Measurements from ENCODE around the gene CIAO3.
A peak's percentile ranks its signal among the peaks of the same experiment; 100 is the strongest.

CIAO3 gene

DNA sequence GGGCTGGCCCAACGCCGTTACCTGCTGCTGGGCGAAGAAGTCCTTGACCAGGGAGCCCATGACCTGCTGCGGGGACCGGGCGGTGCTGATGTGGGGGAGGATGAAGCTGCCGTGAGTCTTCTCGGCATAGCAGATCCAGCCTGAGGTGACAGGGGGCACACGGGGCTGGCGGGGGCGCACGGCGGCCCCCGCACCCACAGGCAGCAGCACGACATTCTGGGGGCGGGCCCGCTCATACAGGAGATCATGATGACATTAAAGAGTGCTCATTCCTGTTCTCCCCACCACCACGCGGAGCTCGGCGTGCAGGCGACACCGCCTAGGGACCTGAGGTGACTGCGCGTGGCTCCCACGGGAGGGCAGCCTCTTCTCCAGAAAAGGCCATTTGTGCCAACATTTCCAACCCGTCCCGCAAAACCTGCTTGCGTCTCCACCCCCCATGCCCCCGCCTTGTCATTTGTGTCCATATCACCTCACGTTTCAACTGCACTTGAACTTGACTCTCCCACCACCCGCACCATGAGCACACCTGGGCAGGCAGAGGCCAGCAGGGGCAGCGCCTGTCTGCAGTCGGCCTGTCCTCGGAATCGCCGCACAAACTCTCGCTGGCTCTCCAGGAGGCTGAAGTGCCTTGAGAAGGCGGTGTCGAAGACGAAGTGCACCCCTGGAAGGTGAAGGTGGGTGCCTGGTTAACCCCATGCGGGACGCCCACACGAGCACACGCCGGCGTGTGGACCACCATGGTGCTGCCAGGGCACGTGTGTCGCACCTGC is 6.4 kb downstream of the CIAO3 start:
- no peak for DNase-seq

DNA sequence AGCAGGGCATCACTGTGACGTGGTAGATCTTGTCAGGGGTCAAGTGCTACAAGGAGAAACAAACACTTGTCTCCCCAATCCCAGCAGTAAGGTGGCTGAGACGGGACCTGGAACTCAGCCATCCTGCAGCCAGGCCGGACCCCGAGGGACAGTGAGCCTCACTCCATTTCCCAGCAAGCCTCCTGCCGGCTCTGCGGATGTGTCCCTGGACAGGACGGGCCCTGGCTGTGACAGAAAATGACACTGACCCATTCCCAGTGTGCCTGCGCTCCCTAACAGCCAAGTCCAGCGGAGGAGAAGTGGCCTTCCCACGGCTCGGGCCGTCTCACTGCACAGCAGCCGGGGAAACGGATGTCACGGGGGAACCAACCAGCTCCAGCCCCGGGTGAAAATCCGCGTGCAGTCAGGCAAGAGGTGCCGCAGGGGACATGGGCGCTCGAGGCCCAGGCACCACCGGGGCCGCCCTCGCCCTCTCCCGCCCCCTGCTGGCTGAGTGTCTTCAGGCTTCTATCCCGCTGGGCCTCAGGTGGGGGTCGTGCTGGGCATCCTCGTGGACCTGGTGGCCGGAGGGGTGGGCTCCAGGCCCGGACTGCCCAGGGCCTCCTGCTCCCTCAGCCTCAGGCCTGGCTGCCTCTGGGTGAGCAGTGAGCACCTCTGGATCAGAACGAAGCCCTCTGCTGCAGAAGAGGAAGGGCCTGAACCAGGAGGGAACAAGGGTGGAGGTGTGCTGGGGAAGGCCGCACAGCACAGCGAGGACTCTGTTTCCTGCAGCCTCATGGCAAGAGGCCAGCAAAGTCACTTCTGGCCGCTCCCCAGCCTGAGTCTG is 7.2 kb downstream of the CIAO3 start:
- no peak for DNase-seq

DNA sequence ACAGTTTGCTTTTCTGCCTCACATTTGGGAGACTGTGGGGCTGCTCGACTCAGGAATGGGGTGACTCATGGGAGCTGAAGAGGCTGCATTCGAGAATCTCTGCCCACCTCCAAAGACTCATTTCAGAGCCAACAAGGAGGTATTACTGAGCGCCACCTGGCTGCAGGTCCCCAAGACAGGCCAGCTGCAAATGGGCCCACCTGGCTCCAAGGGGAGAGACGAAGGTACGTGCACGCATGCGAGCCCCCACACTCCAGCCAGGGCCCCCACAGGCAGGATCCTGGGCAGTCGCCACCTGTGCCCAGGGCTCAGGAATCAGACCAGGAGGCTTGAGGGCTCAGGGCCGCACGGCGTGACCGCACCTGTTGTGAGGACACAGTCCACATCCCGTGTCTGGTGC is 7.9 kb downstream of the CIAO3 start:
- DNase-seq = no peak

DNA sequence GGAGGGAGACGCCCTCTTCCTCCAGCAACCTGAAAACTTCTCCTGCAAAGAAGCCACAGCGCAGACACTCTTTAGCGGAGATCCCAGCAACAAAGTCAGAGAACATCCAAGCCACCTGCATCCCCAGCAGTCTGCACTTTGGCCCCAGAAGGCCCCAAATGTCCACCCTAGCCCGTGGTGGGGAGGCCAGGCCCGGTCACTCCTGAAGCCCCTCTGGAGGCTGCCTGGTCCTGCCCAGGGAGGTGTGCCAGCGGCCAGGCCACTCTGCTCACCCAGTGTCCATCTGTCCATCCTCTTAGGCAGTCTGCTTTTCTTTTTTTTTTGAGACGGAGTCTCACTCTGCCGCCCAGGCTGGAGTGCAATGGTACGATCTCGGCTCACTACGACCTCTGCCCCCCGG is 8.5 kb downstream of the CIAO3 start:
- no peak for DNase-seq

DNA sequence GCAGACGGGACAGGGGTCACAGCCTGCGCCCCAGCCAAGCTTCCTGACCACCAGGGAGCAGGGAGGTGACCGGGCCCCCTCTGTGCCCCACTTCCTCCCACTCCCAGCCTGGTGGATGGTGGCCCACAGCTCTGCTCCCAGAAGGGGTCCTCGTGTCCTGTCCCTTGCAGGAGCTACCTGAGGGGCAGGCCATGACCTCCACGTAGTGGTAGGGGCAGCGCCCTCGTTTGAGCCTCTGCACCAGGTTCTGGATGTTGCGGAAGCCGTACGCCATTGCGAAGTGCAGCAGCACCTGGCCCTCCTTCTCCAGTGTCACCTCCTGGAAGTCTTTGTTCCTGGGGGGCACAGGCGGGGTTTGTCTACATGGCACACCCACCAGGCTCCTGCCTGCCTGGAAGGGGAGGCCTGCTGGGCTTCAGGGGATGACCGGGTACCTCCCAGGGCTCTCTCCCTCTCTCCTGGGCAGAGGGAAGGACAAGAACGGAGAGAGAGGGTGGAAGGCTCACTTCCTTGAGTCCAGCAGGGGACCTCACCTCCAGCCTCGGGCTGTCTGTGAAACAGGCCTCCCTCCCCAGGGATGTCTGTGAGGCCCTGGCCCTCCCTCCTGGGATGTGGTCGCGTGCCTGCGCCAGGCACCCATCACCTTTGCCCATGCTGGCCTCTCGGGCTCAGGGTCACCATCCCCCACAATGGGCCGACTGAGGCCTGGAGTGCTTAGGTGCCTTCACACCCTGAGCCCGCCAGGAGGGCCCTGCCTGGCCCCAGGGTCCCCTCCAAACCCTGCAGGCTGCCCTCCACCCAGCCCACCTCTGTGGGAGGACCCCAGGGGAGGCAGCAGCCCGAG is 9.9 kb downstream of the CIAO3 start:
- no peak for DNase-seq

DNA sequence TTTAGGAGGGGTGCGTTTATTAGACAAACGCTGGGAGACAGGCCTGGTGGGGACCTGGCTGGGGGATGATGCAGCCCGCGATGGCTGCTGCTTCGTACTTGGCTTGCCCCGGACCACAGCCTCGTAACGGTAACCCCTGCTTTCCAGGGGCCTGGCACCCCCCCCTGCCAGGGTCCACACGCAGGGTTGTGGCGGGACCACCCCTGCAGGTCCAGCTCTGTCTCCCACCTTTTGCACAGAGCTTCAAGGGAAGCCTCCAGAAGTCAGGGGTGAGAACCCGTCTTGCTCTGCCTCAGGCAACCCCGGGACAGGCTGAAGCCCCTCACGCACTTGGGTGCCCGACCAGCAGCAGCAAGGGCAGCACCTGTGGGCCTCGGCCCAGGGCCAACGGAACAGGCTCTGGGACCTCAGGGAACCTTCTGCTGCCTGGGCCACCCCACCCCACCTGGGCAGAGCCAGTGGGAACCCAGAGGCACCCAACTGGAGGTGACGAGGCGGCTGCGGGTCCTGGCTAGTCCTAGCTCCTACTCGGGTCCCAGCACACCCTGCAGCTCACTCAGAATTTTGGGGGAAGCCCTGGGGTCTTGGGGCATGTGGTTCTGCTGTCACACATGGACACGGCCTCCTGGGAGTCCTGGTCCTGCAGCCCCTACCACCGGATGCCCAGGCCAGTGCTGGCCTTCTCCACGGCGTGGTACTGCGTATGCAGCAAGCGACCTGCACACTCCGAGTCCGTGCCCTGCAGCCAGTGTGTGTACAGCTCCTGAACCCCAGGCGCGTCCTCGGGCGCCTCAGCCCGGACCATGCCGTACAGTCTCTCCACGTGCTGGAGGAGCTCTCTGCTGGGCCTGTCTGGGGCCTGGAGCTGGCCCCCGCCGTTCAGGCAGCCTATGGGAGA is 10.8 kb downstream of the CIAO3 start:
- no peak for DNase-seq

DNA sequence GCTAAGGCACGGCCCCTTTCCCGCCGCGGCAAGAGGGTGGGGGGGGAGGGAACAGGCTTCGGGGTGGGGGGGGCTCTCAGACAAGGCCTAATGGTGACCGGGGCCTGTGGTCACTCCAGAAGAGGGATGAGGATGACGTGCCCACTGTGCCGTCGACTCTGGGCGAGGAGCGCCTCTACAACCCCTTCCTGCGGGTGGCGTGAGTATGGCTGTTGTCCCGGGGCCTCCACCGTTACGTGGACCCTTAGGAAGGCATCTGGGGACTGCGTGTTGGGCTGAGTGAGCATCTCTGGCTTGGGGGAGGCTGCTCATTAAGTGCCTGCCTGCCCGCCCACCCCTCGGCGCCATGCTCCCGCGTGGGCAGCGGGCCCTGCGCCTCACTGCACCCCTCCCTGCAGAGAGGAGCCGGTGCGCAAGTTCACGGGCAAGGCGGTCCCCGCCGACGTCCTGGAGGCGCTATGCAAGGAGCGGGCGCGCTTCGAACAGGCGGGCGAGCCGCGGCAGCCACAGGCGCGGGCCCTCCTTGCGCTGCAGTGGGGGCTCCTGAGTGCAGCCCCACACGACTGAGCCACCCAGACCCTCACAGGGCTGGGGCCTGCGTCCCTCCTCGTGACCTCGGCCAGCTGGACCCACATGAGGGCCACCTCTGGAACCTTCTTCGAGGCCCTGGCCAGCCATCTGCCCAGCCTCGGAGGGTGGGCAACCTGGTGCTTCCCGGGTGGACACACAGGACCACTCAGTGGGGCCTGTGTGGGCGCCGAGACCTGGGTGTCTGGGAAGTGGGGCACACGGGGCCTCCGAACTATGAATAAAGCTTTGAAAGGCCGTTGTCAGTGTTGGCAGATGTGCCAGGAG is 11.7 kb downstream of the CIAO3 start:
- no peak for DNase-seq

DNA sequence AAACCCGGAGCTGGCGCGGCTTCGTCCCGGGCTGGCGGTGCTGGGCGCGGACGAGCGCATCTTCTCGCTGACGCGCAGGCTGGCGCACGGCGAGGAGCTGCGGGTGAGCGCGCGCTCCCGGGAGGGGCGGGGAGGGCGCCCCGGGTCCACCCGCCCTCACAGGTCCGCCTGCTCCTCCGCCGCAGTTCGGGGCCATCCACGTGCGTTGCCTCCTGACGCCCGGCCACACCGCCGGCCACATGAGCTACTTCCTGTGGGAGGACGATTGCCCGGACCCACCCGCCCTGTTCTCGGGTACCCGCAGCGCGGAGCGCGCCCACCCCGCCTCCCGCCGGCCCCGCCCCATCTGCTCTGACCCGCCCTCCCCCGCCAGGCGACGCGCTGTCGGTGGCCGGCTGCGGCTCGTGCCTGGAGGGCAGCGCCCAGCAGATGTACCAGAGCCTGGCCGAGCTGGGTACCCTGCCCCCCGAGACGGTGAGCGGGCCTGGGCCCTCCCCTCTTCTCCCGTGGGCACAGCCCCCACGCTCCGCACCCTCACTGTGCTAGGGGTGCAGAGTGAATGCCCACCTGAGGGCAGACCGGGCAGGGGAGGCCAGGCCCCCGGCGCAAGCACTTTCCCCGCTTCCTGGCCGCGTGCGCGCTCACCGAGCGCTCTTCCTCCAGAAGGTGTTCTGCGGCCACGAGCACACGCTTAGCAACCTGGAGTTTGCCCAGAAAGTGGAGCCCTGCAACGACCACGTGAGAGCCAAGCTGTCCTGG is 12.5 kb downstream of the CIAO3 start:
- peak; percentile 79 for DNase-seq

DNA sequence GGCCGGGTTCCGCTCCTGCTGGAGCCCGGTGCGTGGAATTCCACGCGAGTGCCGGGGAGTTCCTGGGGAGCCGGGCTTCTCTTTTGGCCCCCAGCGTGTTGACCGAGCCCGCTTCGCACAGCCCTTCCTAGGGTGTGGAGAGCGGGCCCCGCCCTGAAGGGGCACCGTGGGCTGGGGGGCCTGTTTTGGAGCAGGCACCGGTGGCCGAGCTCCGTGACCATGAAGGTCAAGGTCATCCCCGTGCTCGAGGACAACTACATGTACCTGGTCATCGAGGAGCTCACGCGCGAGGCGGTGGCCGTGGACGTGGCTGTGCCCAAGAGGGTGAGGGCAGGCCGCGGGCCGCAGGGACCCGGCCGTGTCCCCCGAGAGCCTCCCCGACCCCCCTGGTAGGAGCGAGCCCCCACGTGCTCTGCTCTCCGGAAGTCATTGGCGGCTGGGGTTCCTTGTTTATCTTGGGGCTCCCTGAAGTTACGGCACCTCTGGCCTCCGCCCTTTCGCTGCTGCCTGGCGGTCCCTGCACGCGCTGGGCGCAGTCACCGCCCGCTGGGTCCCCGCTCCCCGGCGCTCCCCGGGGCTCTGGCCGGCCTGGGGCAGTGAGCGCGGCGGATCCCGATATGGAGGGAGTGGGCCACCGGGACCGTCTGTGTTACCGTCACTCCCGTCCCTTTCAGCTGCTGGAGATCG is 13.4 kb downstream of the CIAO3 start:
- DNase-seq = no peak

DNA sequence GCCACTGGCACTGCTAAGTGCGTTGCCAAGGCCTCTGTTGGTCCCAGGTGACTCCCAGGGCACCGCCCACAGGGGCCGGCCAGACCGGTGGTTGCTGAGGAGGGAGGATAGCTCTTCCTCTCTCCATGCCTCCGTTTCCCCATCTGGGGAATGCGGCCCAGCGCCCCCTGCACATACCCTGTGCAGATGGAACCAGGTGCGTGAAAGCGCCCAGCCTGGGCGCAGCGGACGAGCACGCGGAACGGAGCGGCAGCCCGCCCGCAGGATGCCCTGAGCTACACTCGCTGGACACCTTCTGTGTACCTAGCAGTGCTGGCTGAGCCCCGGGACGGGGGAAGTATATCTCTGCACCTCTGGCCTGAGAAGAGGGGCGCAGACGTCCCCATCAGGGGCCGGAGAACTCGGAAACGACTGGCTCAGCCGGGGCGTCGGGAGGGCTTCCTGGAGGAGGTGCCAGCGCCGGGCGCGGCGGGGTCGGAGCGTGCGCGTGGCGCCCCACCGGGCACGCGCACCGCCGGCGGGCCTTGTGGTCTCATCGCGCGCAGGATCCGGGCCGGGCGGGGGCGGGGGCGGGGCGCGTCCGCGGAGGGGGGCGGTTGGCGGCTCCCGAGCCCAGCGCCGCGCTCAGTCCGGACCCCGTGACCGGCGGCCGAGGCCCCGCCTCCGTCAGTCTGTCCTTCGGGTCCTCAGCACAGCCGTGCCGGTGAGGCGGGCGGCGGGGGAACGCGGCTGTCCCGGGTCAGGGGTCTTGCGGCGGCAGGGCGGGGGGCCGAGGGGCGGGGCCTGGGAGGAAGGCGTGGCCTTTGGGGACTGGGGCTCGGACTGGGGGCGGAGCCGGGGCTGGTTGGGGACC is 14.1 kb downstream of the CIAO3 start, which contains the start of the genes CCDC78 and HAGHL:
CCDC78 (minus strand) TSS at position 6 of the 853 bp plus-strand sequence. CDS start 76 bp downstream, outside the sequence.
HAGHL (plus strand) TSS at position 669 of the 853 bp plus-strand sequence. CDS start 404 bp downstream, outside the sequence.
- DNase-seq = peak; percentile 75

DNA sequence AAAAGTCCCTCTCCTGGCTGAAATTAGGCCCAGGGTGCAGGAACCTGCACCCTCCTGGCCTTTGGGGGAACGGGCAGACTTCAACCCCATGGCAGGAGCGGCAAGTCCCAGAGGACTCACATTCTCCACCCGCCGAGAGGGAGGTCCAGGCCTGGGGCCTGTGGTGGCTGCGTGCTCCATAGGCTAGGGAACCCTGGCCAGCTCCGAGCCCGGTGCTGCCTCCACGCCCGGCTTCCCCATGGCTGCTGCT is 14.7 kb downstream of the CIAO3 start:
- DNase-seq = no peak

DNA sequence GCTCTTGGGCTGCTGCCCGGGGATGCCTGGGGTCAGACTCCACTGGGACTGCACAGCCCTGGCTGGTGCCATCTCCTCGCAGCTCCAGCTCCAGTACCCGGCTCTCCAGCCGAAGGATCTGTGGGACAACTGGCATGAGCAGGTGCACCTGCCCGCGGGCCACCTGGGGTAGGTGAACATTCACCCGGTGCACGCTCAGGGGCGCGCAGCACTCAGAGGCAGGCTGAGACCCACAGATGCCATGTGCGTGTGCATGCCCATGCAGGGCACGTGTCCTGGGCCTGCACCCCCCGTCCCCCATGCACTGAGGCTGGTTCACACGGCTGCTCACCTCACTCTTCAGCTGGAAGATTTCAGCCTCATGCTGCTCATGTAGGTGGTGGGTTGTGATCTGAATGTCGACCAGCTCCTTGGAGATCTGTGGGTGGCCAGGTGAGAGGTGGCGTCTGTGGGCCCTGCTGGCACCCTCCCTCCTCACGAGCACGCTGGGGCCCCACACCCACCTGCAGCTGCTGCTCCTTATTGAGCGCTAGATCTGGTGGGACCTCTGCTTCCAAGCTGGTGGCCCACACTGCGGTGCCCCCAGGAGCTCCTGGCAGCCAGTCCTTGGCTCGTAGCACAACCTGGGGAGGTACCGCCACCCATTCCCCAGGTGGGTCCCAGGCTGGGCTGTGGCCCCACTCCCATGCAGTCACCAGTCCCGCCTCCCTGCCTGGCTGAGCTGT is 15.2 kb downstream of the CIAO3 start:
- DNase-seq = no peak

DNA sequence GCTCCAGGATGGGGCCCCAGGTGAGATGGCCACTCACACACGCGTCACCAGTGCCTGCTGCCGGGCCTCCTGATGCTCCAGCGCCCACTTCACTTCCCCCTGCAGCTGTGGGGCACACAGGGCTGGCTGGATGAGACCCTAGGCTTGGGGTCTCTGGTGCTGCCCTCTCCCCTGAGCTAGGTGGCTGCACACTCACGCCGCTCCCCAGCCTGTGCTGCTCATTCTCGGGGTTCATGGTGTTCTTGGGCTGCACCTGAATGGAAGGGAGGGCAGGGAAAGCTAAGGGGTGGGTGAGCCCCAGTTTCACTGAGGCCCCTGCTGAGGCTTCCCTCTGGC is 15.8 kb downstream of the CIAO3 start:
- no peak for DNase-seq

DNA sequence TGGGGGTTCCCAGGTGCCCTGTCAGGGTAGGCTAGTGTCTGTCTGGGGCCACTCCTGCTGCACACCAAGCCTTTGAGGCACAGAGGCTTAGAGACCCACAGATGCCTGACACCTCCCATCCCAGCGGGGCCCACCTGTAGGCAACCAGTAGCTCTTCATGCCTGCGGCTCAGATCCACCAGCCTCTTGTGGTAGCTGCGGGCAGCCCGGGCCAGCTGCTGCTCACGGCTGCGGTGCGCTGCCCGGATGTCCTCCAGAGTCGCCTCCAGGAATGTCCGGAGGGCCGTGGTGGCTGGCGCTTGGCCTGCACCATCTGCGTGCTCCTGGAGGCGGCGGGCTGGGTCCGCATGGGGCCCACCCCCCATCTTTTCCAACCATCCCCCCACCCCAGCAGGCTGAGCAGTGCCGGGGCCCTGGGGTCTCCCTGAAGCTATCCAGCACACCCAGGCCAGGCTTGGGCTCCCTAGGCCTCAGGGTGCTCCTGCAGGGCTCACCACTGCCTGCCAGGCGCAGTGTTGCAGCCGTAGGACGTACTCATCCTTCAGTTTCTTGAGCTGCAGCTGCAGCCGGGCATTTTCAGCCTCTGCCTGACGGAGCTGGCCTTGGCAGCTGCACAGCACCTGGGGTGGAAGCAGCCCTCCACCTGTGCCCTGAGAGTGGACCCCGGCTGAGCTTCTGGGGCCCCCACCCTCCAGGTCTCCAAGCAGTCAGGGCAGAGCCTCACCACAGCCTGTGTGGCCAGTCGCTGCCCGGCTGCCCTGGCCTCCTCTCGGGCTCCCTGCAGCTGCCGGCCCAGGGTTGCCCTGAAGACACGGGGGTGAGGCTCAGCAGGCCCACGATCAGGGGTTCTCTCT is 16.4 kb downstream of the CIAO3 start:
- no peak for DNase-seq

DNA sequence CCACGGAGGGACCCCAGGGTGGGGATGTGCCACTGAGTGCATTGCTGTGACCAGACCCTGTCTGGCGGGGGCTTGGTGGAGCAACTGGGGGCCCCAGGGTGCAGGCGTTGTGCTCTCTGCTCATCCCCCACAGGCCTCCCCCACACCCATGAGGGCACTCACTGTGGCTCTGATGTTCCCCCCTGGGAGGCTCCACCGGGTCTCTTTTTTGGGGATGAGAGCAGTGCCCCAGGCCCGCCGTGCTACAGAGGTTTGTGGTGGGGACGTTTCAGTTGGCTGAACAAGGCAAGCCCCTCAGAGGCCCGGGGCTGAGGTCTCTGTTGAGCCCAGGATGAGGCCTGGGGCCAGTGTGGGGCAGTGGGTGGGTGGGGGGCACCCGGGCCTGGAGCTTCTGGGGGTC is 17.1 kb downstream of the CIAO3 start:
- no peak for DNase-seq

DNA sequence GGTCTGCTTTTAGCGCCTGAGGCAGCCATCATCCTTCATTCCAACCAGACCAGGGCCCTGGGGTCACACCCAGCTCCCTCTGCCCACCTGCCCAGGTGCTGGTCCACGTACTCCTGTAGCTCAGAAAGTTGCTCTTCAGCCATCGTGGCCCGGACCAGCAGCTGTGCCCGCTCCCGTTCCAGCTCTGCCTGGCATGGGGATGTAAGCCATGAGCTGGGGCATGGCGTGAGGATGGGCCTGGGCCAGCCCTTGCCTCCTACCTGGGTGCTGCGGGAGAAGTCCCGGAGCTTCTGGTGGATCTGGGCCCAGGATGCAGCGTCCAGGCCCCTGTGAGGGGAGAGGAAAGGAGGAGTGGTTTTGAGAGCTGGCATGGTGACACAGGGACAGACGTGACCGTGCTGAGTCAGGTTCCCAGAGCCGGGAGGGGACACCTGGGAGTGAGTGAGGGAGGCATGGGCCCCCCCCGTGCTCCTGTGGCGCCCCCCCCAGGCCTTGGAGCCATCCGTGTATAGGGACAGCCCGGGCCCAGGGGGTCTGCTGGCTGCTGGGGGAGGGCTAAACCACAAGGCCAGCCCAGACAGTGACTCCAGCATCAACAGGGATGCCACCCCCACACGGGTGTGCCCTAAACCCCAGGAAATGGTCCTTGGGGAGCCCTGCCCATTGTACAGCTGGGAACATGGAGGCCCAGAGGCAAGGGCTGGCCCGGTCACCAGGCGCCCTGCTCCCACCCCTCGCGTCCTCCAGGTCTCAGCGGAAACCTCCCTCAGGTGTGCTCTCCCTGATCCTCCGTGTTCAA is 17.8 kb downstream of the CIAO3 start:
- no peak for DNase-seq

Data from CD4-positive, alpha-beta T cell treated with Interleukin-21 for 1 hour (primary cell).